Measurements from ENCODE around the gene SMIM36. TPM values are rescaled to one million over a fixed set of nuclear protein-coding genes. Genes with fewer than 3 reads are reported as not detected.
"Not testable (repeated sequence)": the region's sequence is repeated elsewhere in the genome, so short reads cannot be mapped to it uniquely, and the experiment has no call there.

SMIM36 gene
- total RNA-seq, 4 donors from 2014 or later, result not detected

GRCh38 chr17:55433629-55434422 is 77.4 kb downstream of the SMIM36 start:
- ATAC-seq (ENCODE audit: low FRiP score), result peak; percentile 67
- no peak for TF ChIP-seq CTCF (IDR thresholded peaks at IDR 0.05)
- DNase-seq (ENCODE audit: low spot score), result no peak

GRCh38 chr17:55433029-55433628 is 78.1 kb downstream of the SMIM36 start:
- DNase-seq (ENCODE audit: low spot score) (no peak), ATAC-seq (ENCODE audit: low FRiP score) (no peak)
- TF ChIP-seq CTCF (IDR thresholded peaks at IDR 0.05), result no peak

GRCh38 chr17:55432358-55433028 is 78.8 kb downstream of the SMIM36 start:
- DNase-seq (ENCODE audit: low spot score) (no peak), ATAC-seq (ENCODE audit: low FRiP score) (no peak)
- TF ChIP-seq CTCF (IDR thresholded peaks at IDR 0.05), result no peak

GRCh38 chr17:55431914-55432313 is 79.3 kb downstream of the SMIM36 start:
- DNase-seq (ENCODE audit: low spot score); ATAC-seq (ENCODE audit: low FRiP score): not testable (repeated sequence)

GRCh38 chr17:55430541-55431288 is 80.5 kb downstream of the SMIM36 start:
- no peak for TF ChIP-seq CTCF (IDR thresholded peaks at IDR 0.05)
- peak; percentile 69 for ATAC-seq (ENCODE audit: low FRiP score)
- DNase-seq (ENCODE audit: low spot score), result no peak

- no peak for TF ChIP-seq CTCF (IDR thresholded peaks at IDR 0.05)
- no peak for ATAC-seq (ENCODE audit: low FRiP score)
Measured at GRCh38 chr17:55427587-55427882, 83.7 kb downstream of the SMIM36 start.

More at GRCh38 chr17:55427587-55427882, 83.7 kb downstream of the SMIM36 start:
- DNase-seq (ENCODE audit: low spot score), result no peak

Measured in omental fat pad (tissue), 4 donors.